ENCODE measurements around the gene CDKAL1.

CDKAL1 gene

DNA sequence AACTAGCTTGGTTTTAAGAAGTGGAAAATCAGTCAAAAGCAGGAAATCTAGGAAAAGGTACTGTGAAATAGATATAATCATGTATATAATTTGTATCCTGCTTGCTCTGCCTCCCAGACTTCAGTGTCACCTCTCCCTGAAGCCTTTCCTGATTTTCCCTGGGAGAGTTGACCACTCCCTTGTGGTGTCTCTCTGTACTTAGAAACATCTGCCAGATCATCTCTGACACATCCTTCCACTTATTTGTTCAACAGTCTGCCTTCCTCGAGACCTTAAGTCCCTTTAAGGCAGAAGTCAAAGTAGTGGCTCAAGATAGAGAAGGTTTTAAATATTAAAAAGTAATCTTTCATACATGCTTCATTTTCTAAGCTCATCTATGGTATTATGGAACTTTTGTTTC is 236.5 kb downstream of the CDKAL1 start:
- Histone ChIP-seq H3K27me3 (no peaks in the 10 kb centered on the region), H3K4me3 (no peak overlapping the region), H3K9me3 (no peaks in the 10 kb centered on the region), H3K27ac (no peak overlapping the region), H3K36me3 (no peaks in the 10 kb centered on the region), H3K4me1 (no peaks in the 10 kb centered on the region)
- intact Hi-C loops (cut with DNase I; ENCODE audit: low total_unique reads), result no loop called here
- no peak for DNase-seq
- TF ChIP-seq, protein P1, sequence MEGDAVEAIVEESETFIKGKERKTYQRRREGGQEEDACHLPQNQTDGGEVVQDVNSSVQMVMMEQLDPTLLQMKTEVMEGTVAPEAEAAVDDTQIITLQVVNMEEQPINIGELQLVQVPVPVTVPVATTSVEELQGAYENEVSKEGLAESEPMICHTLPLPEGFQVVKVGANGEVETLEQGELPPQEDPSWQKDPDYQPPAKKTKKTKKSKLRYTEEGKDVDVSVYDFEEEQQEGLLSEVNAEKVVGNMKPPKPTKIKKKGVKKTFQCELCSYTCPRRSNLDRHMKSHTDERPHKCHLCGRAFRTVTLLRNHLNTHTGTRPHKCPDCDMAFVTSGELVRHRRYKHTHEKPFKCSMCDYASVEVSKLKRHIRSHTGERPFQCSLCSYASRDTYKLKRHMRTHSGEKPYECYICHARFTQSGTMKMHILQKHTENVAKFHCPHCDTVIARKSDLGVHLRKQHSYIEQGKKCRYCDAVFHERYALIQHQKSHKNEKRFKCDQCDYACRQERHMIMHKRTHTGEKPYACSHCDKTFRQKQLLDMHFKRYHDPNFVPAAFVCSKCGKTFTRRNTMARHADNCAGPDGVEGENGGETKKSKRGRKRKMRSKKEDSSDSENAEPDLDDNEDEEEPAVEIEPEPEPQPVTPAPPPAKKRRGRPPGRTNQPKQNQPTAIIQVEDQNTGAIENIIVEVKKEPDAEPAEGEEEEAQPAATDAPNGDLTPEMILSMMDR (IDR thresholded peaks at IDR 0.05), result no peak

DNA sequence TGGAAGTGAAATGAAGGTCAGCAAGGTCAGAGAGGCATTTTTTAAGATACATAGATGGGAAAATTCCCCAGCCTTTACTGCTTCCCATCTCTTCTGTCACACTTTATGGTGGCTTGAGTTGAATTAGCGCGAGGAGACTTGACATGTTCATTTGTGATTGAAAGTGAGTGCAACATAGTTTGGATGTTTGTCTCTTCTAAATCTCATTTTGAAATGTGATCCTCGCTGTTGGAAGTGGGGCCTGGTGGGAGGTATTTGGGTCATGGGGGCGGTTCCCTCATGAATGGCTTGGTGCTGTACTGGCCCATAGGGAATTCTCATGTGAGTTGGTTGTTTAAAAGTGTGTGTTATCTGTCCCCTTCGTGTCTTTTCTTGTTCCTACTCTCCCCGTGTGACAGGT is 237.2 kb downstream of the CDKAL1 start:
- TF ChIP-seq, protein P1 (IDR thresholded peaks at IDR 0.05), result no peak
- no peaks in the 10 kb centered on the region for H3K27me3 ChIP-seq
- no peak for DNase-seq
- intact Hi-C loops (cut with DNase I; ENCODE audit: low total_unique reads), result no loop called here
- no peaks in the 10 kb centered on the region for H3K36me3 ChIP-seq
- H3K27ac ChIP-seq, result no peak overlapping the region
- H3K9me3 ChIP-seq, result no peaks in the 10 kb centered on the region
- no peak overlapping the region for H3K4me3 ChIP-seq
- H3K4me1 ChIP-seq, result no peaks in the 10 kb centered on the region

DNA sequence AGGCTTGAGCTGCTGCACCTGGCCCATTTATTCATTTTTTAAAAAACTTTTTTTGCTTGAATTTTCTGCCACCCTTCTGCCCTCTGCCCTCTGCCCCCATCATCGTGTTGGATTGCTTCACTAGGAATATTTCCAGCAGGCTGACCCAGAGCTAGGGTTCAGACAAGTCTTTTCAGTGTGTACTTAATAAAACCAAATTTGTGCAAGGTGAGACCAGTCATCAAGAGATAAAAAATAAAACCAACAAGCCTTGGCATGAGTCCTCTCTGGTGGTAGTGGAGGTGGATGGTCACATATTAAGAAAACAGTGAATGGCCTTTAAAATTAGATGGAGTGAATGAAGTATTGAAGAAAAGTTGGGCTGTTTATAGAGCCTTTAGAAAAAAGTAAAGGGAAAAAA is 239.6 kb downstream of the CDKAL1 start:
- no peak overlapping the region for H3K4me3 ChIP-seq
- TF ChIP-seq, protein P1 (IDR thresholded peaks at IDR 0.05), result no peak
- no peaks in the 10 kb centered on the region for H3K4me1 ChIP-seq
- no peak overlapping the region for H3K27ac ChIP-seq
- DNase-seq, result no peak
- H3K36me3 ChIP-seq, result no peaks in the 10 kb centered on the region
- H3K27me3 ChIP-seq, result no peaks in the 10 kb centered on the region
- H3K9me3 ChIP-seq, result no peaks in the 10 kb centered on the region
- intact Hi-C loops (cut with DNase I; ENCODE audit: low total_unique reads), result no loop called here

DNA sequence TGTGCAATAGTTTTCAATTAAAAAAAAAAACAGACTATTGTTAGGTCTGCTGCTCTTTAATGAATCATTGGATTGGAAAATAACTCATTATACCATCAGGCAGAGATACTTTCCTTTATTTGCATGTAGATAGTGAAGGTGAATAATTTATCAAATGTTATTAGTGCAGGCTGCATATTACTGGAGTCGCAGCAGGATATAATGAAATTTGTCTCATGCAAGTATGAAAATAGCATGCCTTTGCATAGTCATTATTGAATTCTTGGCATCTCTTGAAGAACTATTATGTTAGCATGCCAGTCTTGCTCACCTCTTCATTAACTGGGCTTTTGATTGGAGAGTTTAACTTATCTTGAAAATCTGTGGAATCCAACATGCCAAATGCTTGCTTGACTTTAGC is 241.7 kb downstream of the CDKAL1 start:
- intact Hi-C loops (cut with DNase I; ENCODE audit: low total_unique reads), result no loop called here
- Histone ChIP-seq H3K4me3 (no peak overlapping the region), H3K9me3 (no peaks in the 10 kb centered on the region), H3K27ac (no peak overlapping the region), H3K36me3 (no peaks in the 10 kb centered on the region), H3K27me3 (no peaks in the 10 kb centered on the region), H3K4me1 (no peaks in the 10 kb centered on the region)
- TF ChIP-seq, protein P1 (IDR thresholded peaks at IDR 0.05), result no peak
- DNase-seq, result no peak

DNA sequence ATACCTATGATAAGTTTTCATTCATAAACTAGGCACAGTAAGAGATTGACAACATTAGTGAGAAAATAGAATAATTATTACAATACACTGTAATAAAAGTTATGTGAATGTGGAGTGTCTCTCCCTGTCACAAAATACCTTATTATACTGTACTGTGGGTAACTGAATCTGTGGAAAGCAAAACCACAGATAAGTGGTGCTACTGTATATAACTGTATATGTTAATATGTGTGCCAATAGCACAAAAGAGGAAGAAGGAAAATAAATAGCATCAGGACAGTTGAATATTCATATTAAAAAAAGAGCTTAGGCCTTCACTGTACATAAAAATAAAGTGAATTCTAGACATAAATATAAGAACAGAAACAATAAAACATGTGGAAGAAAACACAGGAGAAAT is 243.5 kb downstream of the CDKAL1 start:
- DNase-seq, result no peak
- peaks cover 9 to 13% (median 12%) of the 10 kb centered on the region in 3 donors for H3K36me3 ChIP-seq
- intact Hi-C loops (cut with DNase I; ENCODE audit: low total_unique reads), result no loop called here
- H3K27ac ChIP-seq, result no peak overlapping the region
- no peaks in the 10 kb centered on the region for H3K27me3 ChIP-seq
- H3K4me1 ChIP-seq, result no peaks in the 10 kb centered on the region
- H3K4me3 ChIP-seq, result no peak overlapping the region
- H3K9me3 ChIP-seq, result no peaks in the 10 kb centered on the region
- TF ChIP-seq, protein P1 (IDR thresholded peaks at IDR 0.05), result no peak

DNA sequence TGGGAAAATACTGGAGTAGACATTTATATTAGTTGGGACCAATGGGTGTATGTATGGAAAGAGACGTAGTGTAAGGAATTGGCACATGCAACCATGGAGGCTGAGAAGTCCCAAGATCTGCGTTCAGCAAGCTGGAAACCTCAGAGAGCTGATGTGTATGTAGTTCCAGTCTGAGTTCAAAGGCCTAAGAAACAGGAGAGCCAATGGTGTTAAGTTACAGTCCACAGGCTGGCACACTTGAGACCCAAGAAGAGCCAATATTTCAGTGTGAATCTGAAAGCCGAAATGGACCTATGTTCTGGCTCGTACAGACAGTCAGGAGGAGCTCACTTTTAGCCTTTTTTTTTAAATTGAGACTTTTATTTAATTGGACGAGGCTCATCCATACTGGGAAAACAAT is 244.2 kb downstream of the CDKAL1 start:
- Histone ChIP-seq H3K4me3 (no peak overlapping the region), H3K9me3 (no peaks in the 10 kb centered on the region), H3K36me3 (peaks cover 15 to 17% (median 16%) of the 10 kb centered on the region in 3 donors), H3K27ac (no peak overlapping the region), H3K4me1 (no peaks in the 10 kb centered on the region), H3K27me3 (no peaks in the 10 kb centered on the region)
- intact Hi-C loops (cut with DNase I; ENCODE audit: low total_unique reads), result no loop called here
- TF ChIP-seq, protein P1 (IDR thresholded peaks at IDR 0.05), result no peak
- DNase-seq, result no peak

Measured in tibial artery (tissue), 4 donors.